Mesenchymal stem cell (in vitro differentiated cells and primary cell): ENCODE results near the gene DICER1.

Experiments used
- DNase-seq: peaks from one replicate; pipeline ENCODE4 v3.0.0-alpha.2; 2013
- H2AFZ ChIP-seq: one replicate; pipeline ENCODE4 v1.6.1; 2013; ENCODE audit warnings: low read depth, mild to moderate bottlenecking, control low read depth, inconsistent platforms, low read length, moderate library complexity
- H2AK5ac ChIP-seq: 2 replicates; pipeline ENCODE4 v1.6.1; 2013; ENCODE audit warnings: low read length, moderate library complexity, mild to moderate bottlenecking, inconsistent platforms; ENCODE audit not compliant: severe bottlenecking
- H2BK120ac ChIP-seq: one replicate; pipeline ENCODE4 v1.6.1; 2013; ENCODE audit warnings: low read depth, mild to moderate bottlenecking, inconsistent platforms, low read length, moderate library complexity
- H2BK12ac ChIP-seq, 2 experiments: one replicate each; pipeline ENCODE4 v1.6.1; 2013; ENCODE audit warnings: inconsistent platforms in 2 of 2, low read length in 2 of 2, mild to moderate bottlenecking in 2 of 2, moderate library complexity in 2 of 2, control low read depth in 1 of 2
- H2BK15ac ChIP-seq: one replicate; pipeline ENCODE4 v1.6.1; 2013; ENCODE audit warnings: mild to moderate bottlenecking, low read depth, inconsistent platforms; ENCODE audit not compliant: poor library complexity, severe bottlenecking
- H2BK5ac ChIP-seq: 2 replicates; pipeline ENCODE4 v1.6.1; 2013; ENCODE audit warnings: low read depth, mild to moderate bottlenecking, low read length, control low read depth, inconsistent platforms; ENCODE audit not compliant: poor library complexity, severe bottlenecking
- H3K14ac ChIP-seq, 2 experiments: one replicate each; pipeline ENCODE4 v1.6.1; 2013; ENCODE audit warnings: inconsistent platforms in 2 of 2, low read length in 2 of 2, control low read depth in 1 of 2, mild to moderate bottlenecking in 1 of 2, moderate library complexity in 1 of 2
- H3K18ac ChIP-seq, 2 experiments: one replicate each; pipeline ENCODE4 v1.6.1; 2013; ENCODE audit warnings: inconsistent platforms in 2 of 2, low read length in 2 of 2, control low read depth in 1 of 2, low read depth in 1 of 2, mild to moderate bottlenecking in 1 of 2
- H3K23ac ChIP-seq, 2 experiments: one replicate each; pipeline ENCODE4 v1.6.1; 2013; ENCODE audit warnings: inconsistent platforms in 2 of 2, low read length in 2 of 2, mild to moderate bottlenecking in 2 of 2, moderate library complexity in 2 of 2, control low read depth in 1 of 2
- H3K27ac ChIP-seq: 2 replicates; pipeline ENCODE4 v1.5.1; 2013; ENCODE audit warnings: mild to moderate bottlenecking, moderate library complexity, low read length, control low read depth, inconsistent platforms; ENCODE audit not compliant: poor library complexity, severe bottlenecking
- H3K27me3 ChIP-seq, 2 experiments: 2 replicates each; pipeline versions ENCODE4 v1.6.1 to v1.7.0; 2013; ENCODE audit warnings: low read length in 2 of 2, mild to moderate bottlenecking in 2 of 2, moderate library complexity in 2 of 2, control low read depth in 1 of 2, inconsistent platforms in 1 of 2; ENCODE audit not compliant: control insufficient read depth in 1 of 2, insufficient read depth in 1 of 2
- H3K36me3 ChIP-seq, 2 experiments: 2 replicates each; pipeline versions ENCODE4 v1.6.1 to v1.7.0; 2013; ENCODE audit warnings: low read length in 2 of 2, control low read depth in 1 of 2, inconsistent platforms in 1 of 2, low read depth in 1 of 2, mild to moderate bottlenecking in 1 of 2; ENCODE audit not compliant: insufficient read depth in 2 of 2, control insufficient read depth in 1 of 2
- H3K4ac ChIP-seq, 2 experiments: one replicate each; pipeline ENCODE4 v1.6.1; 2013; ENCODE audit warnings: inconsistent platforms in 2 of 2, low read length in 2 of 2, mild to moderate bottlenecking in 2 of 2, moderate library complexity in 2 of 2, control low read depth in 1 of 2, low read depth in 1 of 2
- H3K4me1 ChIP-seq: 2 replicates; pipeline ENCODE4 v1.6.1; 2013; ENCODE audit warnings: low read depth, low read length, control low read depth; ENCODE audit not compliant: control insufficient read depth, insufficient read depth
- H3K4me2 ChIP-seq: 2 replicates; pipeline ENCODE4 v1.6.1; 2013; ENCODE audit warnings: low read length, mild to moderate bottlenecking, inconsistent platforms; ENCODE audit not compliant: poor library complexity, severe bottlenecking
- H3K4me3 ChIP-seq, 2 experiments: 2 replicates each; pipeline versions ENCODE4 v1.5.1 to v1.7.0; 2013; ENCODE audit warnings: low read length in 2 of 2, mild to moderate bottlenecking in 2 of 2, control low read depth in 1 of 2, low read depth in 1 of 2; ENCODE audit not compliant: insufficient read depth in 1 of 2
- H3K79me1 ChIP-seq: replicated peaks from 2 replicates; pipeline ENCODE4 v1.6.1; 2013; ENCODE audit warnings: mild to moderate bottlenecking, control low read depth, low read length, inconsistent platforms; ENCODE audit not compliant: poor library complexity, severe bottlenecking
- H3K9ac ChIP-seq: 2 replicates; pipeline ENCODE4 v1.7.0; 2013; ENCODE audit warnings: mild to moderate bottlenecking, low read length, moderate library complexity
- H3K9me3 ChIP-seq: 2 replicates; pipeline ENCODE4 v1.7.0; 2013; ENCODE audit warnings: mild to moderate bottlenecking, low read length; ENCODE audit not compliant: control insufficient read depth
- H4K8ac ChIP-seq: one replicate; pipeline ENCODE4 v1.6.1; 2013; ENCODE audit warnings: inconsistent platforms, mild to moderate bottlenecking, low read length, moderate library complexity
- H4K91ac ChIP-seq: one replicate; pipeline ENCODE4 v1.6.1; 2013; ENCODE audit warnings: mild to moderate bottlenecking, low read length, inconsistent platforms
- WGBS: methylation state at CpG from one replicate; pipeline ENCODE4 v1.1.7; 2013; ENCODE audit warnings: mixed read lengths; 5-methylcytosine and 5-hydroxymethylcytosine counted together

The DICER1 gene

GRCh38 chr14:95052016-95052585, 105.2 kb downstream of the DICER1 start:
- DNase-seq = no peak
- no peak overlapping the region for H3K4ac ChIP-seq
- no peak overlapping the region for H2BK120ac ChIP-seq
- no peak overlapping the region for H3K14ac ChIP-seq
- H3K4me2 ChIP-seq = no peak overlapping the region
- H3K9me3 ChIP-seq = no peaks in the 10 kb centered on the region
- H3K27me3 ChIP-seq = peaks cover 22 to 56% of the 10 kb centered on the region in 2 experiments
- H2BK5ac ChIP-seq = no peak overlapping the region
- H3K27ac ChIP-seq = no peak overlapping the region
- no peak overlapping the region for H2BK15ac ChIP-seq
- no peak overlapping the region for H3K18ac ChIP-seq
- H3K79me1 ChIP-seq = no peaks in the 10 kb centered on the region
- no peaks in the 10 kb centered on the region for H3K36me3 ChIP-seq
- peaks cover 5% of the 10 kb centered on the region for H3K4me1 ChIP-seq
- H4K91ac ChIP-seq = no peak overlapping the region
- H3K4me3 ChIP-seq = no peak overlapping the region
- 75% methylated on average over 14 of the region's 14 CpGs for WGBS
- no peak overlapping the region for H3K9ac ChIP-seq
- no peak overlapping the region for H3K23ac ChIP-seq
- H4K8ac ChIP-seq = no peak overlapping the region
- no peak overlapping the region for H2AFZ ChIP-seq
- no peak overlapping the region for H2BK12ac ChIP-seq
- H2AK5ac ChIP-seq = no peak overlapping the region

GRCh38 chr14:95049952-95050351, 107.4 kb downstream of the DICER1 start:
- no peak for DNase-seq
- Histone ChIP-seq H4K8ac (no peak overlapping the region), H3K27ac (no peak overlapping the region), H3K4ac (no peak overlapping the region), H3K9me3 (no peaks in the 10 kb centered on the region), H2BK120ac (no peak overlapping the region), H2BK15ac (no peak overlapping the region), H3K14ac (no peak overlapping the region), H2AK5ac (no peak overlapping the region), H3K9ac (no peak overlapping the region), H3K27me3 (peaks cover 29 to 73% of the 10 kb centered on the region in 2 experiments), H3K36me3 (no peaks in the 10 kb centered on the region), H3K4me1 (peaks cover 5% of the 10 kb centered on the region), H3K79me1 (no peaks in the 10 kb centered on the region), H2BK5ac (no peak overlapping the region), H4K91ac (no peak overlapping the region), H3K23ac (no peak overlapping the region), H3K18ac (no peak overlapping the region), H3K4me3 (no peak overlapping the region), H2BK12ac (no peak overlapping the region), H2AFZ (no peak overlapping the region), H3K4me2 (no peak overlapping the region)

- H2BK15ac ChIP-seq = no peak overlapping the region
- no peak overlapping the region for H3K23ac ChIP-seq
- H3K36me3 ChIP-seq = no peaks in the 10 kb centered on the region
- H2AK5ac ChIP-seq = no peak overlapping the region
- H3K4me2 ChIP-seq = no peak overlapping the region
- H4K91ac ChIP-seq = no peak overlapping the region
- DNase-seq = no peak
- no peak overlapping the region for H3K27ac ChIP-seq
- no peaks in the 10 kb centered on the region for H3K79me1 ChIP-seq
- no peak overlapping the region for H3K14ac ChIP-seq
- H3K9me3 ChIP-seq = no peaks in the 10 kb centered on the region
- H3K18ac ChIP-seq = no peak overlapping the region
- no peak overlapping the region for H2BK12ac ChIP-seq
- peaks cover 5% of the 10 kb centered on the region for H3K4me1 ChIP-seq
- H4K8ac ChIP-seq = no peak overlapping the region
- H3K27me3 ChIP-seq = peaks cover 29 to 77% of the 10 kb centered on the region in 2 experiments
- H3K4me3 ChIP-seq = no peak overlapping the region
- H3K4ac ChIP-seq = no peak overlapping the region
- no peak overlapping the region for H2BK120ac ChIP-seq
- H2BK5ac ChIP-seq = no peak overlapping the region
- no peak overlapping the region for H3K9ac ChIP-seq
- no peak overlapping the region for H2AFZ ChIP-seq
- 75% methylated on average over 10 of the region's 10 CpGs for WGBS
Measured at GRCh38 chr14:95048771-95049312, 108.5 kb downstream of the DICER1 start.

GRCh38 chr14:95047754-95048153, 109.6 kb downstream of the DICER1 start:
- no peak overlapping the region for H3K4me3 ChIP-seq
- no peak overlapping the region for H4K91ac ChIP-seq
- H3K27ac ChIP-seq = no peak overlapping the region
- no peak overlapping the region for H2AK5ac ChIP-seq
- H3K14ac ChIP-seq = no peak overlapping the region
- no peak overlapping the region for H2BK15ac ChIP-seq
- no peaks in the 10 kb centered on the region for H3K79me1 ChIP-seq
- H3K4me2 ChIP-seq = no peak overlapping the region
- DNase-seq = no peak
- H2BK5ac ChIP-seq = no peak overlapping the region
- H3K27me3 ChIP-seq = peaks cover 29 to 74% of the 10 kb centered on the region in 2 experiments
- H3K4me1 ChIP-seq = peaks cover 5% of the 10 kb centered on the region
- no peaks in the 10 kb centered on the region for H3K36me3 ChIP-seq
- H3K9ac ChIP-seq = no peak overlapping the region
- no peak overlapping the region for H2BK12ac ChIP-seq
- H3K18ac ChIP-seq = no peak overlapping the region
- no peak overlapping the region for H3K23ac ChIP-seq
- H2BK120ac ChIP-seq = no peak overlapping the region
- H3K9me3 ChIP-seq = no peaks in the 10 kb centered on the region
- 90% methylated on average over 7 of the region's 7 CpGs for WGBS
- H3K4ac ChIP-seq = no peak overlapping the region
- no peak overlapping the region for H4K8ac ChIP-seq
- H2AFZ ChIP-seq = no peak overlapping the region
